CD4-positive, alpha-beta T cell (primary cell): ENCODE data around the gene CHRDL2. TPM values are rescaled to one million over a fixed set of nuclear protein-coding genes. Genes with fewer than 3 reads are reported as not detected.

Source experiments
- ATAC-seq: fragments of 200-7000 bp; cut with Tn5 transposase; one replicate; pipeline ENCODE4 v1.10.0; 2022; ENCODE audit warnings: mild to moderate bottlenecking; ENCODE audit not compliant: poor library complexity
- CTCF ChIA-PET: fragments of 350-600 bp; sonication (Branson Sonifier 250); formaldehyde crosslinking; loops from one replicate; lab custom pipeline; 2021; ENCODE audit warnings: antibody characterized with exemption, inconsistent platforms; lab: Charles Lee
- POLR2A ChIA-PET: fragments of 350-600 bp; sonication (Branson Sonifier 250); formaldehyde crosslinking; loops from one replicate; lab custom pipeline; 2021; ENCODE audit warnings: antibody characterized with exemption, inconsistent platforms; lab: Charles Lee
- DNase-seq, 14 experiments: peaks; one replicate each; pipeline ENCODE4 v3.0.0-alpha.2; 2013 to 2020; ENCODE audit warnings: mixed read lengths in 2 of 14
- H3K27ac ChIP-seq, 2 donors: one replicate each; pipeline versions ENCODE4 v1.5.1 to v1.7.0; 2013; ENCODE audit warnings: low read length in 2 of 2, low read depth in 1 of 2, mild to moderate bottlenecking in 1 of 2
- H3K27me3 ChIP-seq, 2 experiments: 1 replicate in 1 of 2; 2 replicates in 1 of 2; pipeline versions ENCODE4 v1.6.1 to v1.7.0; 2013; ENCODE audit warnings: low read length in 2 of 2, control low read depth in 1 of 2, mild to moderate bottlenecking in 1 of 2, moderate library complexity in 1 of 2; ENCODE audit not compliant: insufficient read depth in 2 of 2, control insufficient read depth in 1 of 2
- H3K36me3 ChIP-seq: one replicate; pipeline ENCODE4 v1.6.1; 2013; ENCODE audit warnings: low read length, control low read depth; ENCODE audit not compliant: insufficient read depth
- H3K4me1 ChIP-seq: one replicate; pipeline ENCODE4 v1.6.1; 2013; ENCODE audit warnings: low read length, control low read depth; ENCODE audit not compliant: insufficient read depth
- H3K4me3 ChIP-seq: one replicate; pipeline ENCODE4 v1.5.1; 2013; ENCODE audit warnings: mild to moderate bottlenecking, low read length, moderate library complexity
- H3K9me3 ChIP-seq, 2 experiments: 1 replicate in 1 of 2; 2 replicates in 1 of 2; pipeline versions ENCODE4 v1.6.1 to v1.7.0; 2013; ENCODE audit warnings: low read length in 2 of 2, mild to moderate bottlenecking in 2 of 2, control low read depth in 1 of 2, moderate library complexity in 1 of 2; ENCODE audit not compliant: control insufficient read depth in 1 of 2, insufficient read depth in 1 of 2
- H3K27ac Mint-ChIP-seq: one replicate; pipeline ENCODE4 v1.8.0; 2020; ENCODE audit warnings: mixed read lengths
- H3K27me3 Mint-ChIP-seq: one replicate; pipeline ENCODE4 v1.8.0; 2021; ENCODE audit warnings: mixed read lengths
- H3K36me3 Mint-ChIP-seq: one replicate; pipeline ENCODE4 v1.8.0; 2021; ENCODE audit warnings: low read depth, mixed read lengths
- H3K4me1 Mint-ChIP-seq: one replicate; pipeline ENCODE4 v1.8.0; 2021; ENCODE audit warnings: low read depth, mixed read lengths
- H3K4me3 Mint-ChIP-seq: one replicate; pipeline ENCODE4 v1.8.0; 2020; ENCODE audit warnings: mild to moderate bottlenecking, mixed read lengths
- H3K9me3 Mint-ChIP-seq: one replicate; pipeline ENCODE4 v1.8.0; 2020; ENCODE audit warnings: mixed read lengths
- intact Hi-C, 2 experiments: fragments of 100-400 bp; cut with DNase I in 1 of 2; cut with micrococcal nuclease in 1 of 2; formaldehyde crosslinking; loops; one replicate each; pipeline versions ENCODE4 v1.15.1 to v1.9.0; 2023 to 2025; cut with DNase I, micrococcal nuclease
- total RNA-seq, 174 experiments: library from RNA in 2 of 174; stranded (reverse) in 2 of 174; gene quantifications; one replicate each; pipeline ENCODE4 v1.2.3 and lab custom pipeline; 2021 to 2026
- TF ChIP-seq, protein P1 (sequence below): fragments of 200-600 bp; IDR thresholded peaks from one replicate; pipeline ENCODE4 v1.8.0; 2022; ENCODE audit warnings: antibody characterized with exemption, mild to moderate bottlenecking

Gene CHRDL2
- total RNA-seq, 2 experiments from 2014 or later: not detected

GRCh38 chr11:74726547-74727182 is 4.6 kb downstream of the CHRDL2 start:
- peaks cover 10% of the 10 kb centered on the region for H3K4me1 ChIP-seq
- intact Hi-C loops: loop anchor here (2.0 to 5.0 kb wide), 2 partner anchors 24 to 274 kb away; no protein-coding TSS in a partner anchor
- POLR2A ChIA-PET: interaction anchor here (0.5 to 0.6 kb wide), 2 partner anchors 205 to 392 kb away, joined by 3 to 4 read pairs; no protein-coding TSS in a partner anchor
- peaks cover 14 to 16% of the 10 kb centered on the region in 2 experiments for H3K27me3 ChIP-seq
- Mint-ChIP-seq H3K4me1 (no peaks in the 10 kb centered on the region), H3K9me3 (no peaks in the 10 kb centered on the region), H3K27ac (no peak overlapping the region), H3K27me3 (peaks cover 34% of the 10 kb centered on the region), H3K4me3 (no peak overlapping the region), H3K36me3 (no peaks in the 10 kb centered on the region)
- ATAC-seq (peak; percentile 99), DNase-seq (peak; percentile 21 to 77 (median 48))
- no peak overlapping the region for H3K4me3 ChIP-seq
- TF ChIP-seq, protein P1, sequence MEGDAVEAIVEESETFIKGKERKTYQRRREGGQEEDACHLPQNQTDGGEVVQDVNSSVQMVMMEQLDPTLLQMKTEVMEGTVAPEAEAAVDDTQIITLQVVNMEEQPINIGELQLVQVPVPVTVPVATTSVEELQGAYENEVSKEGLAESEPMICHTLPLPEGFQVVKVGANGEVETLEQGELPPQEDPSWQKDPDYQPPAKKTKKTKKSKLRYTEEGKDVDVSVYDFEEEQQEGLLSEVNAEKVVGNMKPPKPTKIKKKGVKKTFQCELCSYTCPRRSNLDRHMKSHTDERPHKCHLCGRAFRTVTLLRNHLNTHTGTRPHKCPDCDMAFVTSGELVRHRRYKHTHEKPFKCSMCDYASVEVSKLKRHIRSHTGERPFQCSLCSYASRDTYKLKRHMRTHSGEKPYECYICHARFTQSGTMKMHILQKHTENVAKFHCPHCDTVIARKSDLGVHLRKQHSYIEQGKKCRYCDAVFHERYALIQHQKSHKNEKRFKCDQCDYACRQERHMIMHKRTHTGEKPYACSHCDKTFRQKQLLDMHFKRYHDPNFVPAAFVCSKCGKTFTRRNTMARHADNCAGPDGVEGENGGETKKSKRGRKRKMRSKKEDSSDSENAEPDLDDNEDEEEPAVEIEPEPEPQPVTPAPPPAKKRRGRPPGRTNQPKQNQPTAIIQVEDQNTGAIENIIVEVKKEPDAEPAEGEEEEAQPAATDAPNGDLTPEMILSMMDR: peak; percentile 83
- no peak overlapping the region for H3K27ac ChIP-seq
- CTCF ChIA-PET: interaction anchor here (0.6 to 2.9 kb wide), 5 partner anchors 12 to 25 kb away, joined by 3 to 14 read pairs (median 3); no protein-coding TSS in a partner anchor
- no peaks in the 10 kb centered on the region for H3K36me3 ChIP-seq
- H3K9me3 ChIP-seq: peaks cover 0 to 10% of the 10 kb centered on the region in 2 experiments

GRCh38 chr11:74725701-74726100 is 5.5 kb downstream of the CHRDL2 start:
- Mint-ChIP-seq H3K9me3 (no peaks in the 10 kb centered on the region), H3K27ac (no peak overlapping the region), H3K4me1 (no peaks in the 10 kb centered on the region), H3K27me3 (peaks cover 31% of the 10 kb centered on the region), H3K36me3 (no peaks in the 10 kb centered on the region), H3K4me3 (no peak overlapping the region)
- Histone ChIP-seq H3K36me3 (no peaks in the 10 kb centered on the region), H3K9me3 (peaks cover 0 to 4% of the 10 kb centered on the region in 2 experiments), H3K4me3 (no peak overlapping the region), H3K27me3 (peaks cover 7 to 9% of the 10 kb centered on the region in 2 experiments), H3K4me1 (peaks cover 6% of the 10 kb centered on the region), H3K27ac (no peak overlapping the region)
- TF ChIP-seq, protein P1: no peak
- ATAC-seq (no peak), DNase-seq (no peak)
- CTCF ChIA-PET: interaction anchor here (1.0 to 2.9 kb wide), 4 partner anchors 13 to 23 kb away, joined by 3 to 14 read pairs (median 3); no protein-coding TSS in a partner anchor
- intact Hi-C loops: loop anchor here (2.0 to 5.0 kb wide), 2 partner anchors 23 to 273 kb away; no protein-coding TSS in a partner anchor
- POLR2A ChIA-PET: no interaction called here

GRCh38 chr11:74723511-74723910 is 7.7 kb downstream of the CHRDL2 start:
- CTCF ChIA-PET: no interaction called here

More at GRCh38 chr11:74723511-74723910, 7.7 kb downstream of the CHRDL2 start:
- H3K9me3 ChIP-seq: no peaks in the 10 kb centered on the region
- intact Hi-C loops: no loop called here
- H3K27me3 ChIP-seq: no peaks in the 10 kb centered on the region
- H3K36me3 Mint-ChIP-seq: no peaks in the 10 kb centered on the region
- no peaks in the 10 kb centered on the region for H3K9me3 Mint-ChIP-seq
- peaks cover 9% of the 10 kb centered on the region for H3K27me3 Mint-ChIP-seq
- peaks cover 6% of the 10 kb centered on the region for H3K4me1 ChIP-seq
- no peak overlapping the region for H3K4me3 ChIP-seq
- no peak overlapping the region for H3K4me3 Mint-ChIP-seq
- H3K27ac ChIP-seq: no peak overlapping the region
- TF ChIP-seq, protein P1: no peak
- POLR2A ChIA-PET: no interaction called here
- DNase-seq (no peak), ATAC-seq (no peak)
- H3K27ac Mint-ChIP-seq: no peak overlapping the region
- H3K36me3 ChIP-seq: no peaks in the 10 kb centered on the region
- no peaks in the 10 kb centered on the region for H3K4me1 Mint-ChIP-seq
